ENCODE measurements around the gene NFIL3. TPM values are rescaled to one million over a fixed set of nuclear protein-coding genes. Genes with fewer than 3 reads are reported as not detected.

NFIL3 gene
- total and polyA plus RNA-seq, 2 of the 8 experiments (the other 6 are each of a cell fraction or from before 2014, with no cell fraction given), result 3.4 to 13.5 TPM

- TF ChIP-seq, protein P1, sequence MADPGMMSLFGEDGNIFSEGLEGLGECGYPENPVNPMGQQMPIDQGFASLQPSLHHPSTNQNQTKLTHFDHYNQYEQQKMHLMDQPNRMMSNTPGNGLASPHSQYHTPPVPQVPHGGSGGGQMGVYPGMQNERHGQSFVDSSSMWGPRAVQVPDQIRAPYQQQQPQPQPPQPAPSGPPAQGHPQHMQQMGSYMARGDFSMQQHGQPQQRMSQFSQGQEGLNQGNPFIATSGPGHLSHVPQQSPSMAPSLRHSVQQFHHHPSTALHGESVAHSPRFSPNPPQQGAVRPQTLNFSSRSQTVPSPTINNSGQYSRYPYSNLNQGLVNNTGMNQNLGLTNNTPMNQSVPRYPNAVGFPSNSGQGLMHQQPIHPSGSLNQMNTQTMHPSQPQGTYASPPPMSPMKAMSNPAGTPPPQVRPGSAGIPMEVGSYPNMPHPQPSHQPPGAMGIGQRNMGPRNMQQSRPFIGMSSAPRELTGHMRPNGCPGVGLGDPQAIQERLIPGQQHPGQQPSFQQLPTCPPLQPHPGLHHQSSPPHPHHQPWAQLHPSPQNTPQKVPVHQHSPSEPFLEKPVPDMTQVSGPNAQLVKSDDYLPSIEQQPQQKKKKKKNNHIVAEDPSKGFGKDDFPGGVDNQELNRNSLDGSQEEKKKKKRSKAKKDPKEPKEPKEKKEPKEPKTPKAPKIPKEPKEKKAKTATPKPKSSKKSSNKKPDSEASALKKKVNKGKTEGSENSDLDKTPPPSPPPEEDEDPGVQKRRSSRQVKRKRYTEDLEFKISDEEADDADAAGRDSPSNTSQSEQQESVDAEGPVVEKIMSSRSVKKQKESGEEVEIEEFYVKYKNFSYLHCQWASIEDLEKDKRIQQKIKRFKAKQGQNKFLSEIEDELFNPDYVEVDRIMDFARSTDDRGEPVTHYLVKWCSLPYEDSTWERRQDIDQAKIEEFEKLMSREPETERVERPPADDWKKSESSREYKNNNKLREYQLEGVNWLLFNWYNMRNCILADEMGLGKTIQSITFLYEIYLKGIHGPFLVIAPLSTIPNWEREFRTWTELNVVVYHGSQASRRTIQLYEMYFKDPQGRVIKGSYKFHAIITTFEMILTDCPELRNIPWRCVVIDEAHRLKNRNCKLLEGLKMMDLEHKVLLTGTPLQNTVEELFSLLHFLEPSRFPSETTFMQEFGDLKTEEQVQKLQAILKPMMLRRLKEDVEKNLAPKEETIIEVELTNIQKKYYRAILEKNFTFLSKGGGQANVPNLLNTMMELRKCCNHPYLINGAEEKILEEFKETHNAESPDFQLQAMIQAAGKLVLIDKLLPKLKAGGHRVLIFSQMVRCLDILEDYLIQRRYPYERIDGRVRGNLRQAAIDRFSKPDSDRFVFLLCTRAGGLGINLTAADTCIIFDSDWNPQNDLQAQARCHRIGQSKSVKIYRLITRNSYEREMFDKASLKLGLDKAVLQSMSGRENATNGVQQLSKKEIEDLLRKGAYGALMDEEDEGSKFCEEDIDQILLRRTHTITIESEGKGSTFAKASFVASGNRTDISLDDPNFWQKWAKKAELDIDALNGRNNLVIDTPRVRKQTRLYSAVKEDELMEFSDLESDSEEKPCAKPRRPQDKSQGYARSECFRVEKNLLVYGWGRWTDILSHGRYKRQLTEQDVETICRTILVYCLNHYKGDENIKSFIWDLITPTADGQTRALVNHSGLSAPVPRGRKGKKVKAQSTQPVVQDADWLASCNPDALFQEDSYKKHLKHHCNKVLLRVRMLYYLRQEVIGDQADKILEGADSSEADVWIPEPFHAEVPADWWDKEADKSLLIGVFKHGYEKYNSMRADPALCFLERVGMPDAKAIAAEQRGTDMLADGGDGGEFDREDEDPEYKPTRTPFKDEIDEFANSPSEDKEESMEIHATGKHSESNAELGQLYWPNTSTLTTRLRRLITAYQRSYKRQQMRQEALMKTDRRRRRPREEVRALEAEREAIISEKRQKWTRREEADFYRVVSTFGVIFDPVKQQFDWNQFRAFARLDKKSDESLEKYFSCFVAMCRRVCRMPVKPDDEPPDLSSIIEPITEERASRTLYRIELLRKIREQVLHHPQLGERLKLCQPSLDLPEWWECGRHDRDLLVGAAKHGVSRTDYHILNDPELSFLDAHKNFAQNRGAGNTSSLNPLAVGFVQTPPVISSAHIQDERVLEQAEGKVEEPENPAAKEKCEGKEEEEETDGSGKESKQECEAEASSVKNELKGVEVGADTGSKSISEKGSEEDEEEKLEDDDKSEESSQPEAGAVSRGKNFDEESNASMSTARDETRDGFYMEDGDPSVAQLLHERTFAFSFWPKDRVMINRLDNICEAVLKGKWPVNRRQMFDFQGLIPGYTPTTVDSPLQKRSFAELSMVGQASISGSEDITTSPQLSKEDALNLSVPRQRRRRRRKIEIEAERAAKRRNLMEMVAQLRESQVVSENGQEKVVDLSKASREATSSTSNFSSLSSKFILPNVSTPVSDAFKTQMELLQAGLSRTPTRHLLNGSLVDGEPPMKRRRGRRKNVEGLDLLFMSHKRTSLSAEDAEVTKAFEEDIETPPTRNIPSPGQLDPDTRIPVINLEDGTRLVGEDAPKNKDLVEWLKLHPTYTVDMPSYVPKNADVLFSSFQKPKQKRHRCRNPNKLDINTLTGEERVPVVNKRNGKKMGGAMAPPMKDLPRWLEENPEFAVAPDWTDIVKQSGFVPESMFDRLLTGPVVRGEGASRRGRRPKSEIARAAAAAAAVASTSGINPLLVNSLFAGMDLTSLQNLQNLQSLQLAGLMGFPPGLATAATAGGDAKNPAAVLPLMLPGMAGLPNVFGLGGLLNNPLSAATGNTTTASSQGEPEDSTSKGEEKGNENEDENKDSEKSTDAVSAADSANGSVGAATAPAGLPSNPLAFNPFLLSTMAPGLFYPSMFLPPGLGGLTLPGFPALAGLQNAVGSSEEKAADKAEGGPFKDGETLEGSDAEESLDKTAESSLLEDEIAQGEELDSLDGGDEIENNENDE (IDR thresholded peaks at IDR 0.05; ENCODE audit: insufficient replicate concordance, low read length), result no peak
- no peak for TF ChIP-seq CBX8 (IDR thresholded peaks at IDR 0.05; ENCODE audit: borderline replicate concordance, low read depth, low read length)
- no peak for TF ChIP-seq MAFK (IDR thresholded peaks at IDR 0.05; ENCODE audit: low read depth, low read length)
- TF ChIP-seq ASH2L (IDR thresholded peaks at IDR 0.05; ENCODE audit: low read length), result no peak
- TF ChIP-seq BACH1 (IDR thresholded peaks at IDR 0.05; ENCODE audit: low read length), result no peak
- TF ChIP-seq CREB1 (IDR thresholded peaks at IDR 0.05), result no peak
- TF ChIP-seq RFX5 (IDR thresholded peaks at IDR 0.05; ENCODE audit: borderline replicate concordance, low read depth, low read length), result no peak
These were observed 64.5 kb downstream of the NFIL3 start (continued) for GRCh38 chr9:91359083-91359482.

Data from H1 (cell line).